WTC11 (cell line): Measurements from ENCODE around the gene YWHAH. TPM values are rescaled to one million over a fixed set of nuclear protein-coding genes. Genes with fewer than 3 reads are reported as not detected.

ENCODE experiments used
- ATAC-seq: fragments of 200-7000 bp; cut with Tn5 transposase; 2 replicates; pipeline ENCODE4 v1.10.0; 2021; ENCODE audit warnings: mild to moderate bottlenecking, moderate library complexity
- CTCF ChIA-PET: fragments of 300-600 bp; sonication (Branson Sonifier 250); formaldehyde crosslinking; loops from one replicate; lab custom pipeline; 2021; ENCODE audit warnings: antibody characterized with exemption; lab: Charles Lee
- POLR2A ChIA-PET: fragments of 350-600 bp; sonication (Branson Sonifier 250); formaldehyde crosslinking; loops from one replicate; lab custom pipeline; 2021; ENCODE audit warnings: antibody characterized with exemption; lab: Charles Lee
- DNase-seq: peaks from one replicate; pipeline ENCODE4 v3.0.0; 2021; ENCODE audit warnings: low spot score
- H3K27ac Mint-ChIP-seq: 2 replicates; pipeline ENCODE4 v1.8.0; 2021; ENCODE audit warnings: mixed read lengths
- H3K27me3 Mint-ChIP-seq: 2 replicates; pipeline ENCODE4 v1.8.0; 2021; ENCODE audit warnings: low read depth, mild to moderate bottlenecking, moderate library complexity, mixed read lengths
- H3K36me3 Mint-ChIP-seq: 2 replicates; pipeline ENCODE4 v1.8.0; 2021; ENCODE audit warnings: mixed read lengths
- H3K4me1 Mint-ChIP-seq: 2 replicates; pipeline ENCODE4 v1.8.0; 2022; ENCODE audit warnings: mixed read lengths
- H3K4me3 Mint-ChIP-seq: 2 replicates; pipeline ENCODE4 v1.8.0; 2021; ENCODE audit warnings: mild to moderate bottlenecking, moderate library complexity, mixed read lengths
- H3K9me3 Mint-ChIP-seq: 2 replicates; pipeline ENCODE4 v1.8.0; 2021; ENCODE audit warnings: mixed read lengths
- ATF2 ChIP-seq: sonication (generic); formaldehyde crosslinking; IDR thresholded peaks from 2 replicates; pipeline ENCODE4 v1.8.1; 2022; ENCODE audit warnings: low read depth, missing genetic modification reagents, borderline replicate concordance
- ATF3 ChIP-seq: sonication (generic); formaldehyde crosslinking; conservative IDR thresholded peaks from 2 replicates; pipeline ENCODE4 v1.8.1; 2022; ENCODE audit warnings: mild to moderate bottlenecking, missing genetic modification reagents
- CBFB ChIP-seq: sonication (generic); formaldehyde crosslinking; IDR thresholded peaks from 2 replicates; pipeline ENCODE4 v1.8.1; 2022; ENCODE audit warnings: mild to moderate bottlenecking, low read depth, missing genetic modification reagents
- CREM ChIP-seq: sonication (generic); formaldehyde crosslinking; IDR thresholded peaks from 2 replicates; pipeline ENCODE4 v1.8.1; 2022; ENCODE audit warnings: mild to moderate bottlenecking, missing genetic modification reagents, moderate library complexity
- E2F4 ChIP-seq: sonication (generic); formaldehyde crosslinking; IDR thresholded peaks from 2 replicates; pipeline ENCODE4 v1.8.1; 2022; ENCODE audit warnings: low read depth, mild to moderate bottlenecking, moderate library complexity, missing genetic modification reagents, borderline replicate concordance
- ERG ChIP-seq: fragments of 250-450 bp; sonication (Bioruptor Pico); IDR thresholded peaks from 2 replicates; pipeline ENCODE4 v1.8.0; 2021; ENCODE audit warnings: mild to moderate bottlenecking
- ETV6 ChIP-seq: sonication (generic); formaldehyde crosslinking; IDR thresholded peaks from 2 replicates; pipeline ENCODE4 v1.8.1; 2022; ENCODE audit warnings: mild to moderate bottlenecking, missing genetic modification reagents
- FOXK1 ChIP-seq: sonication (generic); formaldehyde crosslinking; IDR thresholded peaks from 2 replicates; pipeline ENCODE4 v1.8.0; 2022; ENCODE audit warnings: mild to moderate bottlenecking, moderate library complexity, missing genetic modification reagents
- GABPB1 ChIP-seq: sonication (generic); formaldehyde crosslinking; IDR thresholded peaks from 2 replicates; pipeline ENCODE4 v1.8.1; 2023; ENCODE audit warnings: mild to moderate bottlenecking, missing genetic modification reagents
- HMGA2 ChIP-seq: fragments of 250-450 bp; sonication (Bioruptor Pico); IDR thresholded peaks from 2 replicates; pipeline ENCODE4 v1.4.0; 2021; ENCODE audit warnings: mild to moderate bottlenecking, moderate library complexity
- IRF1 ChIP-seq: sonication (generic); formaldehyde crosslinking; IDR thresholded peaks from 2 replicates; pipeline ENCODE4 v1.8.0; 2023; ENCODE audit warnings: missing genetic modification reagents
- JUN ChIP-seq: sonication (generic); formaldehyde crosslinking; IDR thresholded peaks from 2 replicates; pipeline ENCODE4 v1.8.0; 2023; ENCODE audit warnings: mild to moderate bottlenecking, missing genetic modification reagents
- MAX ChIP-seq: sonication (generic); formaldehyde crosslinking; IDR thresholded peaks from 2 replicates; pipeline ENCODE4 v1.8.0; 2022; ENCODE audit warnings: mild to moderate bottlenecking, missing genetic modification reagents
- MXD4 ChIP-seq: fragments of 250-450 bp; sonication (Bioruptor Pico); IDR thresholded peaks from 2 replicates; pipeline ENCODE4 v1.8.0; 2021; ENCODE audit warnings: mild to moderate bottlenecking, moderate library complexity, borderline replicate concordance
- NFYB ChIP-seq: sonication (generic); formaldehyde crosslinking; conservative IDR thresholded peaks from 2 replicates; pipeline ENCODE4 v1.8.0; 2022; ENCODE audit warnings: low read depth, missing genetic modification reagents
- NR3C1 ChIP-seq: sonication (generic); formaldehyde crosslinking; conservative IDR thresholded peaks from 2 replicates; pipeline ENCODE4 v1.8.1; 2023; ENCODE audit warnings: low read depth, mild to moderate bottlenecking, missing genetic modification reagents
- OVOL2 ChIP-seq: fragments of 250-450 bp; sonication (Bioruptor Pico); IDR thresholded peaks from 2 replicates; pipeline ENCODE4 v1.9.0; 2021; ENCODE audit warnings: mild to moderate bottlenecking, borderline replicate concordance
- SMAD4 ChIP-seq: sonication (generic); formaldehyde crosslinking; IDR thresholded peaks from 2 replicates; pipeline ENCODE4 v1.8.0; 2022; ENCODE audit warnings: mild to moderate bottlenecking, missing genetic modification reagents
- SP1 ChIP-seq: sonication (generic); formaldehyde crosslinking; conservative IDR thresholded peaks from 2 replicates; pipeline ENCODE4 v1.8.1; 2022; ENCODE audit warnings: missing genetic modification reagents
- TCF7 ChIP-seq: sonication (generic); formaldehyde crosslinking; IDR thresholded peaks from 2 replicates; pipeline ENCODE4 v1.8.0; 2022; ENCODE audit warnings: mild to moderate bottlenecking, low read depth, missing genetic modification reagents, moderate library complexity
- ZNF232 ChIP-seq: sonication (generic); formaldehyde crosslinking; IDR thresholded peaks from 2 replicates; pipeline ENCODE4 v1.8.0; 2022; ENCODE audit warnings: mild to moderate bottlenecking, missing genetic modification reagents
- ZNF671 ChIP-seq: fragments of 250-450 bp; sonication (Bioruptor Pico); IDR thresholded peaks from 2 replicates; pipeline ENCODE4 v1.8.0; 2021; ENCODE audit warnings: mild to moderate bottlenecking
- total RNA-seq: library from RNA; stranded (reverse); gene quantifications from 3 replicates; pipeline ENCODE4 v1.2.3, GENCODE V29; 2021

Gene YWHAH
- total RNA-seq, 1 experiment from 2014 or later, result 203 TPM

- H3K27ac Mint-ChIP-seq, result no peak overlapping the region
- POLR2A ChIA-PET, result no interaction called here
Measured at GRCh38 chr22:31932863-31933262, 11.5 kb upstream of the YWHAH start.

GRCh38 chr22:31933406-31933805, 10.9 kb upstream of the YWHAH start:
- POLR2A ChIA-PET, result no interaction called here
- CTCF ChIA-PET, result interaction anchor here (2.5 kb wide), 1 partner anchor 37 kb away, joined by 9 read pairs; no protein-coding TSS in a partner anchor
- H3K36me3 Mint-ChIP-seq, result no peaks in the 10 kb centered on the region
- no peak overlapping the region for H3K4me3 Mint-ChIP-seq
- peaks cover 9% of the 10 kb centered on the region for H3K4me1 Mint-ChIP-seq
- TF ChIP-seq NFYB (CRISPR knock-in tag), result no peak
- no peak for TF ChIP-seq HMGA2
- H3K27me3 Mint-ChIP-seq, result no peaks in the 10 kb centered on the region
- ATAC-seq, result no peak
- DNase-seq, result no peak
- no peaks in the 10 kb centered on the region for H3K9me3 Mint-ChIP-seq
- no peak overlapping the region for H3K27ac Mint-ChIP-seq

More at GRCh38 chr22:31932863-31933262, 11.5 kb upstream of the YWHAH start:
- TF ChIP-seq ETV6 (CRISPR knock-in tag) (no peak), GABPB1 (peak; percentile 86)
- Mint-ChIP-seq H3K4me3 (no peak overlapping the region), H3K36me3 (no peaks in the 10 kb centered on the region), H3K4me1 (peaks cover 7% of the 10 kb centered on the region), H3K27me3 (no peaks in the 10 kb centered on the region), H3K9me3 (no peaks in the 10 kb centered on the region)
- no peak for DNase-seq
- CTCF ChIA-PET, result interaction anchor here (2.5 kb wide), 1 partner anchor 38 kb away, joined by 9 read pairs; no protein-coding TSS in a partner anchor
- no peak for ATAC-seq

- no peaks in the 10 kb centered on the region for H3K36me3 Mint-ChIP-seq
- H3K4me3 Mint-ChIP-seq, result no peak overlapping the region
- no peak for ATAC-seq
- H3K27me3 Mint-ChIP-seq, result no peaks in the 10 kb centered on the region
- H3K9me3 Mint-ChIP-seq, result no peaks in the 10 kb centered on the region
- H3K4me1 Mint-ChIP-seq, result peaks cover 12% of the 10 kb centered on the region
- POLR2A ChIA-PET, result interaction anchor here (0.5 kb wide), 1 partner anchor 34 kb away, joined by 3 read pairs; no protein-coding TSS in a partner anchor
- no peak for TF ChIP-seq SP1 (CRISPR knock-in tag)
- no peak for TF ChIP-seq SMAD4 (CRISPR knock-in tag)
- TF ChIP-seq CBFB (CRISPR knock-in tag), result no peak
- TF ChIP-seq ZNF671, result no peak
- TF ChIP-seq ATF2, result no peak
- TF ChIP-seq ERG (CRISPR knock-in tag), result no peak
- no peak for TF ChIP-seq ATF3 (CRISPR knock-in tag)
- TF ChIP-seq NR3C1, result no peak
- TF ChIP-seq TCF7 (CRISPR knock-in tag), result no peak
- TF ChIP-seq MXD4, result no peak
- TF ChIP-seq E2F4, result no peak
- no peak for TF ChIP-seq HMGA2
- TF ChIP-seq MAX (CRISPR knock-in tag), result no peak
- no peak for TF ChIP-seq ZNF232 (CRISPR knock-in tag)
- no peak for TF ChIP-seq IRF1 (CRISPR knock-in tag)
- no peak for TF ChIP-seq JUN (CRISPR knock-in tag)
- TF ChIP-seq CREM (CRISPR knock-in tag), result no peak
- no peak for TF ChIP-seq FOXK1 (CRISPR knock-in tag)
- TF ChIP-seq OVOL2 (CRISPR knock-in tag), result no peak
- TF ChIP-seq, all 79 proteins: peak for 0
- CTCF ChIA-PET, result interaction anchor here (1.6 kb wide), 1 partner anchor 37 kb away, joined by 7 read pairs; no protein-coding TSS in a partner anchor
- H3K27ac Mint-ChIP-seq, result no peak overlapping the region
- DNase-seq, result no peak
Measured at GRCh38 chr22:31933816-31934482, 10.4 kb upstream of the YWHAH start.
